Gastroesophageal sphincter (tissue), 4 donors: Measurements from ENCODE around the gene EPB41L4B. TPM values are rescaled to one million over a fixed set of nuclear protein-coding genes. Genes with fewer than 3 reads are reported as not detected.

Experiments
- ATAC-seq: fragments of 150-250 bp; one replicate; pipeline ENCODE4 v1.9.1; 2016; ENCODE audit warnings: mild to moderate bottlenecking, moderate library complexity
- H3K27ac ChIP-seq, 4 donors: fragments of 200-600 bp; sonication (generic) in 3 of 4; 1 replicate in 3 of 4; 2 replicates in 1 of 4; pipeline ENCODE4 v1.5.1; 2016 to 2019
- H3K27me3 ChIP-seq: fragments of 200-600 bp; sonication (generic); one replicate; pipeline ENCODE4 v1.5.1; 2019
- H3K36me3 ChIP-seq, 2 donors: fragments of 200-600 bp; sonication (generic); one replicate each; pipeline ENCODE4 v1.5.1; 2019; ENCODE audit warnings: control low read depth in 1 of 2
- H3K4me1 ChIP-seq, 3 donors: fragments of 200-600 bp; sonication (generic); 1 replicate in 2 of 3; 2 replicates in 1 of 3; pipeline ENCODE4 v1.5.1; 2016 to 2019; ENCODE audit warnings: control low read depth in 2 of 3
- H3K4me3 ChIP-seq, 2 donors: fragments of 200-600 bp; sonication (generic); one replicate each; pipeline ENCODE4 v1.5.1; 2019; ENCODE audit warnings: mild to moderate bottlenecking in 1 of 2, moderate library complexity in 1 of 2
- H3K9me3 ChIP-seq, 3 donors: fragments of 200-600 bp; sonication (generic); one replicate each; pipeline ENCODE4 v1.5.1; 2017 to 2019; ENCODE audit warnings: control low read depth in 2 of 3
- EP300 ChIP-seq: sonication (generic); formaldehyde crosslinking; IDR thresholded peaks from one replicate; pipeline ENCODE4 v1.6.1; 2017; ENCODE audit warnings: antibody characterized with exemption, mild to moderate bottlenecking
- POLR2A ChIP-seq, 2 donors: fragments of 450-650 bp; IDR thresholded peaks; one replicate each; pipeline ENCODE4 v1.6.1; 2017; ENCODE audit warnings: antibody characterized with exemption in 2 of 2, mild to moderate bottlenecking in 2 of 2, moderate library complexity in 1 of 2
- POLR2AphosphoS5 ChIP-seq: sonication (generic); formaldehyde crosslinking; IDR thresholded peaks from one replicate; pipeline ENCODE4 v1.6.1; 2017; ENCODE audit warnings: antibody characterized with exemption
- WGBS, 2 donors: methylation state at CpG; one replicate each; pipeline ENCODE4 v1.1.5; 2018; ENCODE audit warnings: low coverage in 1 of 2; 5-methylcytosine and 5-hydroxymethylcytosine counted together
- total RNA-seq, 4 donors: library from RNA; depleted of rRNA; stranded (reverse); fragments of >200 nt; gene quantifications; one replicate each; pipeline ENCODE4 v1.1.0, GENCODE V29; 2016
- TF ChIP-seq, protein P1 (sequence below), 4 experiments: fragments of 200-600 bp in 2 of 4; fragments of 450-650 bp in 2 of 4; sonication (generic) in 1 of 4; IDR thresholded peaks; one replicate each; pipeline ENCODE4 v1.5.1; 2017 to 2019; ENCODE audit warnings: antibody characterized with exemption in 4 of 4, mild to moderate bottlenecking in 2 of 4, moderate library complexity in 2 of 4

EPB41L4B gene
- total RNA-seq, 4 donors from 2014 or later, result 1.2 to 1.7 (median 1.4) TPM; not detected in 1

GRCh38 chr9:109168170-109168569 is 152.7 kb downstream of the EPB41L4B start:
- peaks cover 0 to 12% (median 0%) of the 10 kb centered on the region in 3 donors for H3K4me1 ChIP-seq
- TF ChIP-seq, protein P1, sequence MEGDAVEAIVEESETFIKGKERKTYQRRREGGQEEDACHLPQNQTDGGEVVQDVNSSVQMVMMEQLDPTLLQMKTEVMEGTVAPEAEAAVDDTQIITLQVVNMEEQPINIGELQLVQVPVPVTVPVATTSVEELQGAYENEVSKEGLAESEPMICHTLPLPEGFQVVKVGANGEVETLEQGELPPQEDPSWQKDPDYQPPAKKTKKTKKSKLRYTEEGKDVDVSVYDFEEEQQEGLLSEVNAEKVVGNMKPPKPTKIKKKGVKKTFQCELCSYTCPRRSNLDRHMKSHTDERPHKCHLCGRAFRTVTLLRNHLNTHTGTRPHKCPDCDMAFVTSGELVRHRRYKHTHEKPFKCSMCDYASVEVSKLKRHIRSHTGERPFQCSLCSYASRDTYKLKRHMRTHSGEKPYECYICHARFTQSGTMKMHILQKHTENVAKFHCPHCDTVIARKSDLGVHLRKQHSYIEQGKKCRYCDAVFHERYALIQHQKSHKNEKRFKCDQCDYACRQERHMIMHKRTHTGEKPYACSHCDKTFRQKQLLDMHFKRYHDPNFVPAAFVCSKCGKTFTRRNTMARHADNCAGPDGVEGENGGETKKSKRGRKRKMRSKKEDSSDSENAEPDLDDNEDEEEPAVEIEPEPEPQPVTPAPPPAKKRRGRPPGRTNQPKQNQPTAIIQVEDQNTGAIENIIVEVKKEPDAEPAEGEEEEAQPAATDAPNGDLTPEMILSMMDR (IDR thresholded peaks at IDR 0.05), result no peak
- TF ChIP-seq EP300 (no peak), POLR2AphosphoS5 (no peak), POLR2A (IDR thresholded peaks at IDR 0.05) (no peak)
- no peak overlapping the region for H3K27ac ChIP-seq
- no peaks in the 10 kb centered on the region for H3K9me3 ChIP-seq
- no peak overlapping the region for H3K4me3 ChIP-seq
- no peak for ATAC-seq
- peaks cover 24% of the 10 kb centered on the region for H3K27me3 ChIP-seq
- no peaks in the 10 kb centered on the region for H3K36me3 ChIP-seq

DNA sequence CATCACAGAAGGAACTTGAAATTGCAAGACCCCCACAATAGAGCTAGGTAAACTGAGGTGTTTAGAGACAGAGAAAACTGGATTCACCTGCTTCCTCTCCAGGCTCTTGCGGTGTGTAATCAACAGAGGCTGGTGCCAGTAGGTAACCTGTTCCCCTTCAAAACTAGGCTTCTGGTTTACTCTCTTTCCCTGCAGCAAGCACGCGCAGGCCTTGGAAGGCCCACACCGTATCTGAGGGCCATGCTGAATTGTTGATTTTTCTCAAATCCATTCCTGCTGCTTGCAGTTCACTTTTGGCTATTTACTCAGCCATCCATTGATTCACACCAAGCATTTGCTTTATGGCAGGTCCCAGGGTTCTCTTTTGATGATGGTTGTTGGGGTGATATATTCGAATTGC is 153.1 kb downstream of the EPB41L4B start:
- H3K36me3 ChIP-seq, result no peaks in the 10 kb centered on the region
- ATAC-seq, result no peak
- no peaks in the 10 kb centered on the region for H3K9me3 ChIP-seq
- H3K27me3 ChIP-seq, result peaks cover 24% of the 10 kb centered on the region
- TF ChIP-seq POLR2A (IDR thresholded peaks at IDR 0.05) (no peak), EP300 (no peak), POLR2AphosphoS5 (no peak)
- TF ChIP-seq, protein P1 (IDR thresholded peaks at IDR 0.05), result no peak
- WGBS, 2 donors, result 80 to 84% methylated on average over 5 of the region's 5 CpGs
- peak overlapping the region in 1 of 2 donors; percentile 59 for H3K4me3 ChIP-seq
- peaks cover 0 to 12% (median 0%) of the 10 kb centered on the region in 3 donors for H3K4me1 ChIP-seq
- H3K27ac ChIP-seq, result no peak overlapping the region

DNA sequence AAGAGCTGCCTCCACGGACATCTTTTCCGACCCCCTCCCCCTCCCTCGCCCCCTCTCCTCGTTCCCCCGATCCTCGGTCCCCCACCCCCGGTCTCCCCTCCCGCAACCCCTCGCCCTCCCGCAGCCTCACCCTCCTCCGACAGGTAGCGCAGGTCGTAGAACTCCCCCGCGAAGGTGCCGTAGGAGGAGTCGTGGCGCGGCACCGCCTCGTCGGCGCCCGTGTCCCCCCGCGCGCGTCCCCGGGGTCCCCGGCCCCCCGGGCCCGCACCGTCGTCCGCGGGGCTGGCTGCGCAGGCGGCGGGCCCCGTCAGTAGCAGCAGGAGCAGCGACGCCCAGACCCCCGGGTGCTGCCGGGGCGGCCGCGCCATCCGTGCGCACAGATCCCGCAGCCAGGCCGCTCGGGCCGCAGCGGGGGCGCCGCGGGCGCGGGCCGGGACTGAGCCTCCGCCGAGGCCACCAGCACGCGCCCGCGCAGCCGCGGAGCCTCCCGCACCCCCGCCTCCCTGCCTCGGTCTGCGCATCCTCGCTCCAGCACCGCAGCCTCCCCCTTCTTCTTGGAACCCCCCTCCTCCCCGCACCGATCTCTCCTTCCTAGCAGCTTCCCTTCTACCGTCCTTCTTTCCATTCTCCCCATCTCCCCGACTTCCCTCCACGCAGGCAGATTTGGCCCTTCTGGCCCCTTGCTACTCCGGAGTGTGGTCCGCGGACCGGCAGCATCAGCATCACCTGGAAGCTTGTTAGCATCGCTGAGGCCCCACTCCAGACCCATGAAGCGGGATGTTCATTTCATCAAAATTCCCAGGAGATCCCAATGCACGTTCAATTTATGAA is 153.9 kb downstream of the EPB41L4B start, which contains the start of gene FRRS1L:
Gene FRRS1L, minus strand, starts transcription at position 479 of the 831 bp plus-strand sequence. Its CDS starts 111 bp downstream, at position 368.
- Histone ChIP-seq H3K4me1 (peaks cover 0 to 12% (median 0%) of the 10 kb centered on the region in 3 donors), H3K27ac (no peak within 1 kb of the TSS), H3K4me3 (peak within 1 kb of the TSS; percentile 10 to 59), H3K36me3 (no peaks in the 10 kb centered on the region), H3K9me3 (no peaks in the 10 kb centered on the region), H3K27me3 (peaks cover 24% of the 10 kb centered on the region)
- WGBS, 2 donors, result 8 to 21% methylated on average over 9 to 22 of the region's 86 CpGs
- TF ChIP-seq POLR2AphosphoS5 (no peak), EP300 (no peak), POLR2A (IDR thresholded peaks at IDR 0.05) (no peak)
- TF ChIP-seq, protein P1 (IDR thresholded peaks at IDR 0.05), result no peak
- ATAC-seq, result peak; percentile 74

DNA sequence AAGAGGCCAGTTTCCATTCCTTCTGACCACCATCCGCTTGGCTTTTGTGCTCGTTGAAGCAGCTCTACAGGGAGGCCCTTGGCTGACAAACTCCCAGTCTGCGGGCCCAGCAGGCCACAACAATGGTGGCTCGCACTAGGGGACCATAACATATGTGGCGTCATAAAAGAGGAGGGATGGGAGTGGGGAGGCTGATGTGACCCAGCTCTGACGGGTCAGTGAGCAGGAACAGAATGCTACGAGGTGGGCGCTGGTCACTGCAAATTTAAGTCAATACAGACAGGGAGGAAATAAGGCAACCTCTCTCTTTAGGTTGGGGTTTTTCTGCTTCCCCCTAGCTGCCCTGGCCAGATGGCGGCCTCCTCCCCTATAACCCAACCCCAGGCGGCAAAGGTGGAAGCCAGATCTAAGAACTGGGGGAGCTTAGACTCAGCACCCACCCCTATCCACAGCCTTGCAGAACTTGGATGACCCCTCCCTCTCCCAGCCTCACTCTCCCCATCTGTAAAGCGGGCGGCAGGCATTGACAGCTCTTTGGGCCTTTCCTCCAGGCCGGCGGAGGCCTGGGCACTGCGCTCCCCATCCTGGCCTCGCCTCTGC is 154.6 kb downstream of the EPB41L4B start:
- Histone ChIP-seq H3K4me3 (peak overlapping the region in 1 of 2 donors; percentile 59), H3K4me1 (peaks cover 0 to 12% (median 0%) of the 10 kb centered on the region in 3 donors), H3K27me3 (peaks cover 24% of the 10 kb centered on the region), H3K9me3 (no peaks in the 10 kb centered on the region), H3K36me3 (no peaks in the 10 kb centered on the region), H3K27ac (no peak overlapping the region)
- TF ChIP-seq EP300, result no peak
- TF ChIP-seq POLR2AphosphoS5, result no peak
- TF ChIP-seq, protein P1 (IDR thresholded peaks at IDR 0.05), result no peak
- no peak for TF ChIP-seq POLR2A (IDR thresholded peaks at IDR 0.05)
- 69 to 76% methylated on average over 6 to 9 of the region's 16 CpGs for WGBS, 2 donors
- ATAC-seq, result no peak
